ENCODE data around the gene DCAF6.
"Not testable (repeated sequence)": the region's sequence is repeated elsewhere in the genome, so short reads cannot be mapped to it uniquely, and the experiment has no call there.

Gene DCAF6

GRCh38 chr1:167936068-167936929 is at the start of gene DCAF6:
TSS of gene DCAF6 (plus strand) at chr1:167936683. CDS start at chr1:167936912, 229 bp downstream.
- DNase-seq, result peak; percentile 83 to 93 (median 87)

- DNase-seq, result not testable (repeated sequence)
These were observed 49.3 kb upstream of the DCAF6 start for GRCh38 chr1:167887187-167887586.

GRCh38 chr1:167890400-167890799 is 46.1 kb upstream of the DCAF6 start:
- DNase-seq, result no peak

GRCh38 chr1:167893798-167894197 is 42.7 kb upstream of the DCAF6 start:
- DNase-seq, result no peak

GRCh38 chr1:167898578-167899222 is 37.8 kb upstream of the DCAF6 start:
- no peak for DNase-seq

- DNase-seq, result no peak
These were observed 37.2 kb upstream of the DCAF6 start for GRCh38 chr1:167899253-167899681.

- no peak for DNase-seq
These were observed 35.6 kb upstream of the DCAF6 start for GRCh38 chr1:167900907-167901306.

- DNase-seq, result no peak
These were observed 31.8 kb upstream of the DCAF6 start for GRCh38 chr1:167904652-167905130.

GRCh38 chr1:167905182-167905581 is 31.3 kb upstream of the DCAF6 start:
- no peak for DNase-seq

GRCh38 chr1:167905671-167906070 is 30.8 kb upstream of the DCAF6 start:
- DNase-seq, result no peak

GRCh38 chr1:167909691-167910180 is 26.7 kb upstream of the DCAF6 start:
- no peak for DNase-seq

- no peak for DNase-seq
These were observed 26.0 kb upstream of the DCAF6 start for GRCh38 chr1:167910530-167910929.

GRCh38 chr1:167911413-167911812 is 25.1 kb upstream of the DCAF6 start:
- no peak for DNase-seq

GRCh38 chr1:167912294-167912693 is 24.2 kb upstream of the DCAF6 start:
- no peak for DNase-seq

- DNase-seq, result no peak
These were observed 22.5 kb upstream of the DCAF6 start, which contains the start of gene ADCY10 for GRCh38 chr1:167913895-167914496. TSS of gene ADCY10 (minus strand) at chr1:167914134. CDS start at chr1:167905140, 8,994 bp downstream.

GRCh38 chr1:167915569-167915968 is 20.9 kb upstream of the DCAF6 start:
- no peak for DNase-seq

- DNase-seq, result no peak
These were observed 19.5 kb upstream of the DCAF6 start for GRCh38 chr1:167916766-167917511.

GRCh38 chr1:167922023-167922422 is 14.5 kb upstream of the DCAF6 start:
- DNase-seq, result no peak

GRCh38 chr1:167922611-167923074 is 13.8 kb upstream of the DCAF6 start:
- DNase-seq, result no peak

GRCh38 chr1:167923324-167924056 is 13.0 kb upstream of the DCAF6 start:
- DNase-seq, result no peak

- DNase-seq, result no peak
These were observed 12.4 kb upstream of the DCAF6 start for GRCh38 chr1:167924102-167924501.

Measured in activated naive CD4-positive, alpha-beta T cell (primary cell).